T-helper 2 cell (primary cell): Measurements from ENCODE around the gene SMARCA4.

Source experiments
- DNase-seq, 5 experiments: peaks; one replicate each; pipeline versions ENCODE4 v3.0.0 to v3.0.0-alpha.2; 2012 to 2022

Gene SMARCA4

DNA sequence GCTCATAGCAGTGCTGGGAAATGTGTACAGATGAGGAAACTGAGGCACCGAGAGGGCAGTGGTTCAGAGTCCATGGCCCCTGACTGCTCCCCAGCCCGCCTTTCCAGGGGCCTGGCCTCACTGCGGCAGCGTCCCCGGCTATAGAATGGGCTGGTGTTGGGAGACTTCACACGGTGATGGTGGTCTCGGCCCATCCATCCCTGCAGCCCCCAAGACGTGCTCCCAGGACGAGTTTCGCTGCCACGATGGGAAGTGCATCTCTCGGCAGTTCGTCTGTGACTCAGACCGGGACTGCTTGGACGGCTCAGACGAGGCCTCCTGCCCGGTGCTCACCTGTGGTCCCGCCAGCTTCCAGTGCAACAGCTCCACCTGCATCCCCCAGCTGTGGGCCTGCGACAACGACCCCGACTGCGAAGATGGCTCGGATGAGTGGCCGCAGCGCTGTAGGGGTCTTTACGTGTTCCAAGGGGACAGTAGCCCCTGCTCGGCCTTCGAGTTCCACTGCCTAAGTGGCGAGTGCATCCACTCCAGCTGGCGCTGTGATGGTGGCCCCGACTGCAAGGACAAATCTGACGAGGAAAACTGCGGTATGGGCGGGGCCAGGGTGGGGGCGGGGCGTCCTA is 144.3 kb downstream of the SMARCA4 start:
- DNase-seq: no peak

DNA sequence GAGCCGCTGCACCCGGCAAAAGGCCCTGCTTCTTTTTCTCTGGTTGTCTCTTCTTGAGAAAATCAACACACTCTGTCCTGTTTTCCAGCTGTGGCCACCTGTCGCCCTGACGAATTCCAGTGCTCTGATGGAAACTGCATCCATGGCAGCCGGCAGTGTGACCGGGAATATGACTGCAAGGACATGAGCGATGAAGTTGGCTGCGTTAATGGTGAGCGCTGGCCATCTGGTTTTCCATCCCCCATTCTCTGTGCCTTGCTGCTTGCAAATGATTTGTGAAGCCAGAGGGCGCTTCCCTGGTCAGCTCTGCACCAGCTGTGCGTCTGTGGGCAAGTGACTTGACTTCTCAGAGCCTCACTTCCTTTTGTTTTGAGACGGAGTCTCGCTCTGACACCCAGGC is 145.6 kb downstream of the SMARCA4 start:
- no peak for DNase-seq

DNA sequence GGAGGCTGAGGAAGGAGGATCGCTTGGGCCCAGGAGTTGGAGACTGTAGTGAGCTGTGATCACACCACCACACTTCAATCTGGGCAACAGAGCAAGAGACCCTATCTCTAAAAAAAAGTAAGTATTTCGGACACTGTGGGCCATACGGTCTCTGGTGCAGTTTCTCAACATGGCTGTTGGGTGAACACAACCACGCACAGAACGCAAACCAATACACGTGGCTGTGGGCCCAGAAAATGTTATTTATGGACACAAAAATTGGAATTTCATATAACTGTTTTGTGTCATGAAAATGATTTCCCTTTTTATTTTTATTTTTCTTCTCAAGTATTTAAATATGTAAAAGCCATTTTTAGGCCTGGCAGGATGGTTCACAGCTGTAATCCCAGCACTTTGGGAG is 147.9 kb downstream of the SMARCA4 start:
- DNase-seq: no peak

DNA sequence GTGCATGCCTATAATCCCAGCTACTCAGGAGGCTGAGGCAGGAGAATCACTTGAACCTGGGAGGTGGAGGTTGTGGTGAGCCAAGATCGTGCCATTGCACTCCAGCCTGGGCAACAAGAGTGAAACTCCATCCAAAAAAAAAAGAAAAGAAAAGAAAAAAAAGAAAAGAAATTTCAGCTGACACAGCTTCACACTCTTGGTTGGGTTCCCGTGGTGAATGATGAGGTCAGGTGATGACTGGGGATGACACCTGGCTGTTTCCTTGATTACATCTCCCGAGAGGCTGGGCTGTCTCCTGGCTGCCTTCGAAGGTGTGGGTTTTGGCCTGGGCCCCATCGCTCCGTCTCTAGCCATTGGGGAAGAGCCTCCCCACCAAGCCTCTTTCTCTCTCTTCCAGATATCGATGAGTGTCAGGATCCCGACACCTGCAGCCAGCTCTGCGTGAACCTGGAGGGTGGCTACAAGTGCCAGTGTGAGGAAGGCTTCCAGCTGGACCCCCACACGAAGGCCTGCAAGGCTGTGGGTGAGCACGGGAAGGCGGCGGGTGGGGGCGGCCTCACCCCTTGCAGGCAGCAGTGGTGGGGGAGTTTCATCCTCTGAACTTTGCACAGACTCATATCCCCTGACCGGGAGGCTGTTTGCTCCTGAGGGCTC is 150.4 kb downstream of the SMARCA4 start:
- no peak for DNase-seq

DNA sequence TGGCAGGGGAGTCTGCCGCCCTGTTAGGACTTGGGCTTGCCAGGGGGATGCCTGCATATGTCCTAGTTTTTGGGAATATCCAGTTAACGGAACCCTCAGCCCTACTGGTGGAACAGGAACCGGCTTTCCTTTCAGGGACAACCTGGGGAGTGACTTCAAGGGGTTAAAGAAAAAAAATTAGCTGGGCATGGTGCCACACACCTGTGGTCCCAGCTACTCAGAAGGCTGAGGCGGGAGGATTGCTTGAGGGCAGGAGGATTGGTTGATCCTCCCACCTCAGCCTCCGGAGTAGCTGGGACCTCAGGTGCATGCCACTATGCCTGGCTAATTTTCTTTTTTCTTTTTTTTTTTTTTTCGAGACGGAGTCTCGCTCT is 150.9 kb downstream of the SMARCA4 start:
- no peak for DNase-seq
